HFFc6 (cell line): ENCODE results near the gene TRMT44. TPM values are rescaled to one million over a fixed set of nuclear protein-coding genes. Genes with fewer than 3 reads are reported as not detected.

Source experiments
- DNase-seq: peaks from one replicate; pipeline ENCODE4 v3.0.0-alpha.2; 2018
- H3K27ac Mint-ChIP-seq: 2 replicates; pipeline ENCODE4 v1.8.0; 2020; ENCODE audit warnings: mild to moderate bottlenecking, mixed read lengths
- H3K27me3 Mint-ChIP-seq: 2 replicates; pipeline ENCODE4 v1.8.0; 2021; ENCODE audit warnings: mild to moderate bottlenecking, moderate library complexity, mixed read lengths; ENCODE audit not compliant: insufficient read depth
- H3K36me3 Mint-ChIP-seq: 2 replicates; pipeline ENCODE4 v1.8.0; 2021; ENCODE audit warnings: low read depth, mixed read lengths
- H3K4me1 Mint-ChIP-seq: 2 replicates; pipeline ENCODE4 v1.8.0; 2020; ENCODE audit warnings: low read depth, mixed read lengths
- H3K4me3 Mint-ChIP-seq: 2 replicates; pipeline ENCODE4 v1.8.0; 2020; ENCODE audit warnings: mild to moderate bottlenecking, moderate library complexity, mixed read lengths
- H3K9me3 Mint-ChIP-seq: 2 replicates; pipeline ENCODE4 v1.8.0; 2020; ENCODE audit warnings: mild to moderate bottlenecking, mixed read lengths
- total RNA-seq, 6 experiments: library from RNA; stranded (reverse); fragmentation: NEBNext Ultra II Directional; extraction: Animal tissue kit (Norgen Biotek cat#: 25700); gene quantifications; 2 replicates in 1 of 6; 3 replicates in 5 of 6; pipeline ENCODE4 v1.2.3, GENCODE V29; 2021
- TF ChIP-seq, protein P1 (sequence below): fragments of 200-600 bp; sonication (generic); IDR thresholded peaks from 2 replicates; pipeline ENCODE4 v1.5.0; 2021; ENCODE audit warnings: antibody characterized with exemption, mild to moderate bottlenecking

The TRMT44 gene
- total RNA-seq, 6 experiments from 2014 or later = 8.8 to 10.7 (median 10.0) TPM

DNA sequence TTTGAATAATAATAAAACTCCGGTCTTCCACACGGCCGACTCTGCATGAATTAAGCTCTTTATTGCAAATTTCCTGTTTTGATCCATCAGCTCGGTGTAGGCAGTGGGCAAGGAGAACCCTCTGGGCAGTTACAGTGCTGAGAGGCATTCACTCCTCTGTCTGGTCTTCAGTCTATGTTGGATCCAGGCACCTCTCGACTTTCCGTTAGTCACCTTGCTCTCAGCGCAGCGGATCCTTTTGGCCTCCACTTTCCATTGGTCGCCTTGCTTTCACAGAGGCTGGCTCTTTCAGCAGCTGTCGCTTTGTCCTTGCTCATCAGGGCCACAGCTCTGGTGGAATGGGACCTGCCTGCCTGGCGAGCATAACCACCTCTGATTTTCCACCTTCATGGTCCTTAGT is 52.9 kb downstream of the TRMT44 start:
- no peak overlapping the region for H3K4me3 Mint-ChIP-seq
- peaks cover 29% of the 10 kb centered on the region for H3K27me3 Mint-ChIP-seq
- H3K4me1 Mint-ChIP-seq = no peaks in the 10 kb centered on the region
- TF ChIP-seq, protein P1, sequence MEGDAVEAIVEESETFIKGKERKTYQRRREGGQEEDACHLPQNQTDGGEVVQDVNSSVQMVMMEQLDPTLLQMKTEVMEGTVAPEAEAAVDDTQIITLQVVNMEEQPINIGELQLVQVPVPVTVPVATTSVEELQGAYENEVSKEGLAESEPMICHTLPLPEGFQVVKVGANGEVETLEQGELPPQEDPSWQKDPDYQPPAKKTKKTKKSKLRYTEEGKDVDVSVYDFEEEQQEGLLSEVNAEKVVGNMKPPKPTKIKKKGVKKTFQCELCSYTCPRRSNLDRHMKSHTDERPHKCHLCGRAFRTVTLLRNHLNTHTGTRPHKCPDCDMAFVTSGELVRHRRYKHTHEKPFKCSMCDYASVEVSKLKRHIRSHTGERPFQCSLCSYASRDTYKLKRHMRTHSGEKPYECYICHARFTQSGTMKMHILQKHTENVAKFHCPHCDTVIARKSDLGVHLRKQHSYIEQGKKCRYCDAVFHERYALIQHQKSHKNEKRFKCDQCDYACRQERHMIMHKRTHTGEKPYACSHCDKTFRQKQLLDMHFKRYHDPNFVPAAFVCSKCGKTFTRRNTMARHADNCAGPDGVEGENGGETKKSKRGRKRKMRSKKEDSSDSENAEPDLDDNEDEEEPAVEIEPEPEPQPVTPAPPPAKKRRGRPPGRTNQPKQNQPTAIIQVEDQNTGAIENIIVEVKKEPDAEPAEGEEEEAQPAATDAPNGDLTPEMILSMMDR = no peak
- H3K36me3 Mint-ChIP-seq = no peaks in the 10 kb centered on the region
- H3K27ac Mint-ChIP-seq = no peak overlapping the region
- DNase-seq = no peak
- H3K9me3 Mint-ChIP-seq = peaks cover 8% of the 10 kb centered on the region

DNA sequence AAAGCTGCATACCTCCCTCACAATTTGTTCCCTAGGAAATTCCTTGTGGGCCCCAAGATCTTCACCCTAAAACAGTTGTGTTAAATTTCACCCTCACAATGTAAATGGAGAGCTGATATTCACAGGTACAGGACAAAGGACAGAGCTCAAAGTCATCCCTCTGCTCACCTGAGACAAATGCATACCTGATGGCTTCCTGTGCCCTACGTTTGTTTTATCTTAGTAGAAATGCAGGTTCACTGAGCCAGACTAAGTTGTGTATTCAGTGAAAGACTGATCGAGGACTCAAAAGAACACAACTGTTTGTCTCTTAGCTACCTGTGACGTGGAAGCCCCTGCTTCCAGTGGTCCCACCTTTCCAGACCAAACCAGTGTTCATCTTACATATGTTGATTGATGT is 53.6 kb downstream of the TRMT44 start:
- DNase-seq = no peak
- H3K36me3 Mint-ChIP-seq = no peaks in the 10 kb centered on the region
- TF ChIP-seq, protein P1 = no peak
- H3K27ac Mint-ChIP-seq = no peak overlapping the region
- no peak overlapping the region for H3K4me3 Mint-ChIP-seq
- H3K9me3 Mint-ChIP-seq = peaks cover 8% of the 10 kb centered on the region
- no peaks in the 10 kb centered on the region for H3K4me1 Mint-ChIP-seq
- H3K27me3 Mint-ChIP-seq = peaks cover 33% of the 10 kb centered on the region

GRCh38 chr4:8494983-8495548 is 54.5 kb downstream of the TRMT44 start:
- no peak overlapping the region for H3K4me3 Mint-ChIP-seq
- H3K9me3 Mint-ChIP-seq = peaks cover 8% of the 10 kb centered on the region
- TF ChIP-seq, protein P1 = no peak
- no peaks in the 10 kb centered on the region for H3K36me3 Mint-ChIP-seq
- DNase-seq = no peak
- no peak overlapping the region for H3K27ac Mint-ChIP-seq
- H3K4me1 Mint-ChIP-seq = no peaks in the 10 kb centered on the region
- H3K27me3 Mint-ChIP-seq = peaks cover 33% of the 10 kb centered on the region

GRCh38 chr4:8495803-8496202 is 55.2 kb downstream of the TRMT44 start:
- TF ChIP-seq, protein P1 = no peak
- peaks cover 8% of the 10 kb centered on the region for H3K9me3 Mint-ChIP-seq
- no peaks in the 10 kb centered on the region for H3K4me1 Mint-ChIP-seq
- H3K27ac Mint-ChIP-seq = no peak overlapping the region
- no peak overlapping the region for H3K4me3 Mint-ChIP-seq
- DNase-seq = no peak
- no peaks in the 10 kb centered on the region for H3K36me3 Mint-ChIP-seq
- peaks cover 32% of the 10 kb centered on the region for H3K27me3 Mint-ChIP-seq

- no peak for DNase-seq
- Mint-ChIP-seq H3K36me3 (no peaks in the 10 kb centered on the region), H3K9me3 (peaks cover 8% of the 10 kb centered on the region), H3K4me1 (no peaks in the 10 kb centered on the region), H3K4me3 (no peak overlapping the region), H3K27me3 (peaks cover 42% of the 10 kb centered on the region), H3K27ac (no peak overlapping the region)
- TF ChIP-seq, protein P1 = 0 out of 2 replicates have a peak, but pooled peaks have one; percentile 7
These were observed 57.2 kb downstream of the TRMT44 start for GRCh38 chr4:8497762-8498161.
